PC-3 (cell line): ENCODE data around the gene CCNE1. TPM values are rescaled to one million over a fixed set of nuclear protein-coding genes. Genes with fewer than 3 reads are reported as not detected.

Experiments used
- ATAC-seq: fragments of 200-7000 bp; cut with Tn5 transposase; 2 replicates; pipeline ENCODE4 v1.9.1; 2020; ENCODE audit warnings: mild to moderate bottlenecking, moderate library complexity
- BruUV-seq: library from RNA; stranded (reverse); fragments of 400-500 nt; replicated peaks from 2 replicates; lab custom pipeline; 2021; lab: Mats Ljungman, UMichigan
- CTCF ChIA-PET: fragments of 300-600 bp; sonication (Branson Sonifier 250); formaldehyde crosslinking; loops from one replicate; lab custom pipeline; 2022; ENCODE audit warnings: antibody characterized with exemption; lab: Charles Lee
- POLR2A ChIA-PET: fragments of 300-600 bp; sonication (Branson Sonifier 250); formaldehyde crosslinking; loops from one replicate; lab custom pipeline; 2022; ENCODE audit warnings: antibody characterized with exemption; ENCODE audit not compliant: unreplicated experiment; lab: Charles Lee
- DNase-seq: peaks from one replicate; pipeline ENCODE4 v3.0.0-alpha.2; 2015
- H2AFZ ChIP-seq: fragments of 300-600 bp; sonication (generic); 2 replicates; pipeline ENCODE4 v1.6.0; 2016; ENCODE audit warnings: antibody characterized with exemption, low read length
- H3F3A ChIP-seq: fragments of 300-600 bp; sonication (generic); one replicate; pipeline ENCODE4 v1.6.0; 2017; ENCODE audit warnings: antibody characterized with exemption, low read length, control low read depth, mild to moderate bottlenecking; ENCODE audit not compliant: unreplicated experiment
- H3K27ac ChIP-seq: fragments of 300-600 bp; sonication (generic); 2 replicates; pipeline ENCODE4 v1.5.1; 2016; ENCODE audit warnings: mild to moderate bottlenecking, low read length
- H3K27me3 ChIP-seq: fragments of 300-600 bp; sonication (generic); 2 replicates; pipeline ENCODE4 v1.6.1; 2016; ENCODE audit warnings: low read length, mixed read lengths
- H3K36me3 ChIP-seq: fragments of 300-600 bp; sonication (generic); 2 replicates; pipeline ENCODE4 v1.6.1; 2016; ENCODE audit warnings: low read depth, mixed run types, low read length, mixed read lengths
- H3K4me1 ChIP-seq: fragments of 300-600 bp; sonication (generic); 2 replicates; pipeline ENCODE4 v1.5.1; 2016; ENCODE audit warnings: low read length; ENCODE audit not compliant: insufficient read depth
- H3K4me2 ChIP-seq: fragments of 300-600 bp; sonication (generic); 2 replicates; pipeline ENCODE4 v1.6.0; 2016; ENCODE audit warnings: low read length
- H3K4me3 ChIP-seq: fragments of 300-600 bp; sonication (generic); 2 replicates; pipeline ENCODE4 v1.5.1; 2016; ENCODE audit warnings: mild to moderate bottlenecking, low read length, mixed read lengths
- H3K79me2 ChIP-seq: fragments of 300-600 bp; sonication (generic); 2 replicates; pipeline ENCODE4 v1.6.1; 2017; ENCODE audit warnings: low read length, mixed read lengths
- H3K9ac ChIP-seq: fragments of 300-600 bp; sonication (generic); 2 replicates; pipeline ENCODE4 v1.6.0; 2016; ENCODE audit warnings: mild to moderate bottlenecking, low read length
- H3K9me2 ChIP-seq: fragments of 300-600 bp; sonication (generic); replicated peaks from 2 replicates; pipeline ENCODE4 v1.6.1; 2016; ENCODE audit warnings: mixed run types, low read length, mixed read lengths
- H3K9me3 ChIP-seq: fragments of 300-600 bp; sonication (generic); 2 replicates; pipeline ENCODE4 v1.6.1; 2016; ENCODE audit warnings: low read length, mixed read lengths
- H4K20me1 ChIP-seq: fragments of 300-600 bp; sonication (generic); 2 replicates; pipeline ENCODE4 v1.6.1; 2016; ENCODE audit warnings: low read length, mixed read lengths
- CTCF ChIP-seq: fragments of 300-600 bp; sonication (generic); conservative IDR thresholded peaks from 2 replicates; pipeline ENCODE4 v1.5.1; 2017; ENCODE audit warnings: antibody characterized with exemption, low read depth, mild to moderate bottlenecking, low read length
- EZH2 ChIP-seq: fragments of 300-600 bp; sonication (generic); IDR thresholded peaks from one replicate; pipeline ENCODE4 v1.6.1; 2017; ENCODE audit warnings: antibody characterized with exemption, mild to moderate bottlenecking, low read length; ENCODE audit not compliant: unreplicated experiment
- EZH2phosphoT487 ChIP-seq: fragments of 300-600 bp; sonication (generic); IDR thresholded peaks from 2 replicates; pipeline ENCODE4 v1.6.1; 2018; ENCODE audit warnings: mild to moderate bottlenecking, antibody characterized with exemption, low read length, borderline replicate concordance
- intact Hi-C: fragments of 100-400 bp; cut with micrococcal nuclease; formaldehyde crosslinking; loops from 2 replicates; pipeline ENCODE4 v1.9.0; 2023
- total RNA-seq: library from RNA; depleted of rRNA; stranded (reverse); fragments of >200 nt; gene quantifications from 2 replicates; pipeline ENCODE4 v1.2.3, GENCODE V29; 2014

The CCNE1 gene
- total RNA-seq, 1 experiment from 2014 or later, result 10.9 TPM

- Histone ChIP-seq H3K9me3 (no peaks in the 10 kb centered on the region), H3K36me3 (no peaks in the 10 kb centered on the region), H3F3A (no peaks in the 10 kb centered on the region), H3K9ac (no peak overlapping the region), H3K79me2 (no peaks in the 10 kb centered on the region), H3K27me3 (no peaks in the 10 kb centered on the region), H3K4me1 (no peaks in the 10 kb centered on the region), H4K20me1 (no peaks in the 10 kb centered on the region), H3K9me2 (no peaks in the 10 kb centered on the region), H3K4me3 (no peak overlapping the region), H3K27ac (no peak overlapping the region), H3K4me2 (no peak overlapping the region), H2AFZ (no peak overlapping the region)
- ATAC-seq (no peak), DNase-seq (no peak)
- TF ChIP-seq EZH2, result no peak
- TF ChIP-seq EZH2phosphoT487, result no peak
- TF ChIP-seq CTCF, result no peak
- POLR2A ChIA-PET, result no interaction called here
- CTCF ChIA-PET, result no interaction called here
- BruUV-seq, result no TSS peak
- intact Hi-C loops, result no loop called here
These were observed 16.2 kb upstream of the CCNE1 start for GRCh38 chr19:29795461-29796172.

GRCh38 chr19:29796173-29796573, 15.6 kb upstream of the CCNE1 start:
- H3K9me3 ChIP-seq, result no peaks in the 10 kb centered on the region
- no peak for ATAC-seq
- POLR2A ChIA-PET, result no interaction called here

More at GRCh38 chr19:29796173-29796573, 15.6 kb upstream of the CCNE1 start:
- Histone ChIP-seq H3K27me3 (no peaks in the 10 kb centered on the region), H4K20me1 (no peaks in the 10 kb centered on the region), H2AFZ (no peak overlapping the region), H3K36me3 (no peaks in the 10 kb centered on the region), H3K4me1 (no peaks in the 10 kb centered on the region), H3K27ac (no peak overlapping the region), H3K4me3 (no peak overlapping the region), H3K9ac (no peak overlapping the region), H3K4me2 (no peak overlapping the region), H3K79me2 (no peaks in the 10 kb centered on the region), H3K9me2 (no peaks in the 10 kb centered on the region), H3F3A (no peaks in the 10 kb centered on the region)
- DNase-seq, result no peak
- intact Hi-C loops, result no loop called here
- no TSS peak for BruUV-seq
- TF ChIP-seq EZH2 (no peak), CTCF (no peak), EZH2phosphoT487 (no peak)
- CTCF ChIA-PET, result no interaction called here
